Cortex of kidney (tissue), 1 donor: ENCODE data around the gene ATP7B.
"Not testable (repeated sequence)": the region's sequence is repeated elsewhere in the genome, so short reads cannot be mapped to it uniquely, and the experiment has no call there.

ENCODE experiments used
- DNase-seq: peaks from one replicate; lab custom pipeline; 2025; lab: John Stamatoyannopoulos, UW

Gene ATP7B

GRCh38 chr13:52006523-52007245 is 4.6 kb downstream of the ATP7B start:
- no peak for DNase-seq

- DNase-seq: no peak
Measured at GRCh38 chr13:52005841-52006522, 5.3 kb downstream of the ATP7B start.

GRCh38 chr13:52004511-52005170 is 6.6 kb downstream of the ATP7B start:
- DNase-seq: no peak

GRCh38 chr13:52003541-52003940 is 7.7 kb downstream of the ATP7B start:
- no peak for DNase-seq

- DNase-seq: no peak
Measured at GRCh38 chr13:52002361-52002760, 8.9 kb downstream of the ATP7B start.

- DNase-seq: no peak
Measured at GRCh38 chr13:52001120-52001731, 10.0 kb downstream of the ATP7B start.

- no peak for DNase-seq
Measured at GRCh38 chr13:51999921-52000320, 11.3 kb downstream of the ATP7B start.

GRCh38 chr13:51999510-51999911 is 11.7 kb downstream of the ATP7B start:
- no peak for DNase-seq

- no peak for DNase-seq
Measured at GRCh38 chr13:51998723-51999509, 12.3 kb downstream of the ATP7B start.

- no peak for DNase-seq
Measured at GRCh38 chr13:51997641-51998330, 13.5 kb downstream of the ATP7B start.

GRCh38 chr13:51997186-51997585 is 14.1 kb downstream of the ATP7B start:
- DNase-seq: no peak

- no peak for DNase-seq
Measured at GRCh38 chr13:51996641-51997040, 14.6 kb downstream of the ATP7B start.

GRCh38 chr13:51995677-51996551 is 15.3 kb downstream of the ATP7B start:
- no peak for DNase-seq

GRCh38 chr13:51993713-51994112 is 17.5 kb downstream of the ATP7B start:
- no peak for DNase-seq

- DNase-seq: no peak
Measured at GRCh38 chr13:51988988-51989618, 22.1 kb downstream of the ATP7B start.

- DNase-seq: not testable (repeated sequence)
Measured at GRCh38 chr13:51984904-51985303, 26.3 kb downstream of the ATP7B start.

GRCh38 chr13:51983292-51983691 is 28.0 kb downstream of the ATP7B start:
- not testable (repeated sequence) for DNase-seq

- no peak for DNase-seq
Measured at GRCh38 chr13:51981355-51981754, 29.9 kb downstream of the ATP7B start.

GRCh38 chr13:51980908-51981307 is 30.3 kb downstream of the ATP7B start:
- no peak for DNase-seq
